ENCODE measurements around the gene GAD1.

- TF ChIP-seq MXI1 (IDR thresholded peaks at IDR 0.05; ENCODE audit: low read depth, low read length): no peak
- no peak for TF ChIP-seq MAX (IDR thresholded peaks at IDR 0.05; ENCODE audit: low read depth, low read length)
- TF ChIP-seq E4F1 (IDR thresholded peaks at IDR 0.05; ENCODE audit: borderline replicate concordance, partially characterized antibody): no peak
- TF ChIP-seq CEBPB (IDR thresholded peaks at IDR 0.05; ENCODE audit: borderline replicate concordance in 1 of 2, low read depth in 2 of 2, low read length in 2 of 2): no peak
- no peak for TF ChIP-seq RBBP5 (conservative IDR thresholded peaks at IDR 0.05)
- TF ChIP-seq E2F4 (IDR thresholded peaks at IDR 0.05; ENCODE audit: low read depth, low read length): no peak
- TF ChIP-seq ESRRA (IDR thresholded peaks at IDR 0.05; ENCODE audit: low read length): no peak
- TF ChIP-seq ZSCAN29 (IDR thresholded peaks at IDR 0.05): no peak
- no peak for TF ChIP-seq CTCF (IDR thresholded peaks at IDR 0.05 in 2 of 3, conservative IDR thresholded peaks at IDR 0.05 in 1 of 3; ENCODE audit: control insufficient read depth in 2 of 3, extremely low read depth in 1 of 3, insufficient read depth in 1 of 3, low read depth in 3 of 3, low read length in 3 of 3)
- no peak for TF ChIP-seq ATF7 (IDR thresholded peaks at IDR 0.05; ENCODE audit: low read depth)
- TF ChIP-seq SP1 (IDR thresholded peaks at IDR 0.05; ENCODE audit: low read depth, low read length): no peak
- TF ChIP-seq GABPA (IDR thresholded peaks at IDR 0.05; ENCODE audit: low read depth): no peak
- TF ChIP-seq TCF7 (IDR thresholded peaks at IDR 0.05; ENCODE audit: borderline replicate concordance): no peak
- no peak for TF ChIP-seq BHLHE40 (IDR thresholded peaks at IDR 0.05; ENCODE audit: borderline replicate concordance in 1 of 2, low read depth in 2 of 2, low read length in 1 of 2)
These were observed 33.6 kb downstream of the GAD1 start for GRCh38 chr2:170850251-170850650.
